PFSK-1 (cell line): ENCODE data around the gene CHCHD10. TPM values are rescaled to one million over a fixed set of nuclear protein-coding genes. Genes with fewer than 3 reads are reported as not detected.

Experiments used
- FOXP2 ChIP-seq: optimal IDR thresholded peaks from 2 replicates; pipeline ENCODE3; 2011; ENCODE audit warnings: borderline replicate concordance, control low read depth, inconsistent platforms; ENCODE audit not compliant: insufficient read depth; ENCODE audit errors: extremely low read length, extremely low read depth
- POLR2AphosphoS5 ChIP-seq: IDR thresholded peaks from 2 replicates; pipeline ENCODE4 v1.6.1; 2012; ENCODE audit warnings: low read depth, mild to moderate bottlenecking, control low read depth, low read length, moderate library complexity
- SIN3A ChIP-seq: IDR thresholded peaks from 2 replicates; pipeline ENCODE4 v1.6.1; 2012; ENCODE audit warnings: mild to moderate bottlenecking, low read length, moderate library complexity, borderline replicate concordance; ENCODE audit not compliant: insufficient read depth
- TAF1 ChIP-seq: IDR thresholded peaks from 2 replicates; pipeline ENCODE4 v1.6.1; 2012; ENCODE audit warnings: low read length, control low read depth, borderline replicate concordance; ENCODE audit not compliant: insufficient read depth
- polyA plus RNA-seq: library from polyadenylated mRNA; unstranded; fragments of >200 nt; gene quantifications from one replicate; pipeline ENCODE4 v1.2.1, GENCODE V29; 2012; ENCODE audit warnings: low read depth, missing spikeins; ENCODE audit not compliant: insufficient read length
- TF ChIP-seq, protein P1 (sequence below), 2 experiments: IDR thresholded peaks; 2 replicates each; pipeline versions ENCODE4 v1.6.1 to v1.8.0; 2011 to 2012; ENCODE audit warnings: low read depth in 2 of 2, low read length in 2 of 2, control low read depth in 1 of 2, inconsistent platforms in 1 of 2, mild to moderate bottlenecking in 1 of 2, moderate library complexity in 1 of 2; ENCODE audit not compliant: insufficient read depth in 1 of 2

Gene CHCHD10
- polyA plus RNA-seq = 589 TPM

DNA sequence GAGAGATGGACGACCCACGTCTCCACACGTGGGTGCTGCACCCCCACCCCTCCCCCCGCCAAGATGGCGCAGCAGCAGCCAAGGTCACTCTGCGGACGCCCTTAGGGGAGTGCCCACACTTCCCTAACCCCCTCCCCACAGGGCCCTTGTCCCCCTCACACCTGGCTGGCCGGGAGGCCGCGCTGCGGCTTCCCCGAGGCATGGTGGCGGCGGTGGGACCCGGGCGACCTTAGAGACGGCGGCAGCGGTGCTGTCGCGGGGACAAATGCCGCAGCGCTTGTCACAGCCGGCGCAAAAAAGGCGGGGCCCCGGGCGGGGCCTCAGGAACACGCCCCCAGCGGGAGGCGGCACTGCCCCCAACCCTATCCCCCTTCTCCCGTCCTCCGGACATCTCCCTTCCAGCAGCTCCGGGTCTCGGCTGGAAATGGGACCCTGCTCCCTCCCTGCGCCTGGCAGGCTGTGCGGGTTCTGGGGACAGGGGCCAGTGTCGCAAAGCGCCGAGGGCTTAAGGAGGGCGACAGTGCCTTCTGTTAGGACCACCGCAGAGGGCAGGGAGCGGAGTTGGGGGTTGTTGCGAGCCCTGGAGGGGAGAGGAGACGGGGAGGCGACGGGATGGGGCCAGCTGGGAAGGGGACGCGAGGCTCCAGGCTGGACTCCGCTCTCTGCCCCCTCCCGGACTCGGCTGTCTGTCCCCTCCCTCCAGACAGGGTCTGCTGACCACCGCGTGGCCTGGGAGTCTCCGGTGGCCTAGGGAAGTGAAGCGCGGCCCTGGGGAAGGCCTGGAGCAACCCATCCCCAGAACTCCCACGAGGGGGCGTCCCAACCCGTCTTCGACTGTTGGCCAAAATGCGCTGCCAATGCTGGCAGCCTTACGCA is at the start of gene CHCHD10:
TSS of gene CHCHD10 (minus strand) at position 300 of the 876 bp plus-strand sequence. CDS start at position 202, 98 bp downstream.
- TF ChIP-seq POLR2AphosphoS5 = peak; percentile 90
- TF ChIP-seq FOXP2 = no peak
- TF ChIP-seq, protein P1, sequence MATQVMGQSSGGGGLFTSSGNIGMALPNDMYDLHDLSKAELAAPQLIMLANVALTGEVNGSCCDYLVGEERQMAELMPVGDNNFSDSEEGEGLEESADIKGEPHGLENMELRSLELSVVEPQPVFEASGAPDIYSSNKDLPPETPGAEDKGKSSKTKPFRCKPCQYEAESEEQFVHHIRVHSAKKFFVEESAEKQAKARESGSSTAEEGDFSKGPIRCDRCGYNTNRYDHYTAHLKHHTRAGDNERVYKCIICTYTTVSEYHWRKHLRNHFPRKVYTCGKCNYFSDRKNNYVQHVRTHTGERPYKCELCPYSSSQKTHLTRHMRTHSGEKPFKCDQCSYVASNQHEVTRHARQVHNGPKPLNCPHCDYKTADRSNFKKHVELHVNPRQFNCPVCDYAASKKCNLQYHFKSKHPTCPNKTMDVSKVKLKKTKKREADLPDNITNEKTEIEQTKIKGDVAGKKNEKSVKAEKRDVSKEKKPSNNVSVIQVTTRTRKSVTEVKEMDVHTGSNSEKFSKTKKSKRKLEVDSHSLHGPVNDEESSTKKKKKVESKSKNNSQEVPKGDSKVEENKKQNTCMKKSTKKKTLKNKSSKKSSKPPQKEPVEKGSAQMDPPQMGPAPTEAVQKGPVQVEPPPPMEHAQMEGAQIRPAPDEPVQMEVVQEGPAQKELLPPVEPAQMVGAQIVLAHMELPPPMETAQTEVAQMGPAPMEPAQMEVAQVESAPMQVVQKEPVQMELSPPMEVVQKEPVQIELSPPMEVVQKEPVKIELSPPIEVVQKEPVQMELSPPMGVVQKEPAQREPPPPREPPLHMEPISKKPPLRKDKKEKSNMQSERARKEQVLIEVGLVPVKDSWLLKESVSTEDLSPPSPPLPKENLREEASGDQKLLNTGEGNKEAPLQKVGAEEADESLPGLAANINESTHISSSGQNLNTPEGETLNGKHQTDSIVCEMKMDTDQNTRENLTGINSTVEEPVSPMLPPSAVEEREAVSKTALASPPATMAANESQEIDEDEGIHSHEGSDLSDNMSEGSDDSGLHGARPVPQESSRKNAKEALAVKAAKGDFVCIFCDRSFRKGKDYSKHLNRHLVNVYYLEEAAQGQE (IDR thresholded peaks at IDR 0.05; ENCODE audit: insufficient read depth in 1 of 2, low read depth in 2 of 2, low read length in 2 of 2) = peak; percentile 12 to 28; a peak in 1 of 4 replicates
- TF ChIP-seq SIN3A = 0 out of 2 replicates have a peak, but pooled peaks have one; percentile 45
- TF ChIP-seq TAF1 = peak; percentile 55; the same call in 1 of the 2 replicates

DNA sequence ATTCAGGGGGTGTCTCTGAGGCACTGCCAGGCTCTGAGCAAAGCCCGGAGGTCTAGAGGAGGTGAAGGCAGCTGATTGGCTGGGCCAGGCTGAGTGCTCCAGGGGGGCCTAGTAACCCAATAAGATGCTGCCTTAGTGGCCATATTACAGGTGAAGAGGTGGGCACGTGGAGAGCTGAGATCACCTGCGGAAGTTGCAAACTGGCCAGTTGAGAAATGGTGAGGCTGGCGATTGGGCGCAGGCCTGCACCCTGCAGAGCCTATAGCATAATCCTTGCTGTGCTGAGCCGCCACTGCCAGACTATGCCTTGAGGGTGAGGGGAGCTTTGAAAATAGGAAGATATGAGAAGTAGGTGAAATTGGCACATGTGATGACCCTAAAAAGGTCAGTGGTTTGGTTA is 49.4 kb upstream of the CHCHD10 start:
- TF ChIP-seq POLR2AphosphoS5 = no peak
- no peak for TF ChIP-seq TAF1
- TF ChIP-seq SIN3A = no peak

DNA sequence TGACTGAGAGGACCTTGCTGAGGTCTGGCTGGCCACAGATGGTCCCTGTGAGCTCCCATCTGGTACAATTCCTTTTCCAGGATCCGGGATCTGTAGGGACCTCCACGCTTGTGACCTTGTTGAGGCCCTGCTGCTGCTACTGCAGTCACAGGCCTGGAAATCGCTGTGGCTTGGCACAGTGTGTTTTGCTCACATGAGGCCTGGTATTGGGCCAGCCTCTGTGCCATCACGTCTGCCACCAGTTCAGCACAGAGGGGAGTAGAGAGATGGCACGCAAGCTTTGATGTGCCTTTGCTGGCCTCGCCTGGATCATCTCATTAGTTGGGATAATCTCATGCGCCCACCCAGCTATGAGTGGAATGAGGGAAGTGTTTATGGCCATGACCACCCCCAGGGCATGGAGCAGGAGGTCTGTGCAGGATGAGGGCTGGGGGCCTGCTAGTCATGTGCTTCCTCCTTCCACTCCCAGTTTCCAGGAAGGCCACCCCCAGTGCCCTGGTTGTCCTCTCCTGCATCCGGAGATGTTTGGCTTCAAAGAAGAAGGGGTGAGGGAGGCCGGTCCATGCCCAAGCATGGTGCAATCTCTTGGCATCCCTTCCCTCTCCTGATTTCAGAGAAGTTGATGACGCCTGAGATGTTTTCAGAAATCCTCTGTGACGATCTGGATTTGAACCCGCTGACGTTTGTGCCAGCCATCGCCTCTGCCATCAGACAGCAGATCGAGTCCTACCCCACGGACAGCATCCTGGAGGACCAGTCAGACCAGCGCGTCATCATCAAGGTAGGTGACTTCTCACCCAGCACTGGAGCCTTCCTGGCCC is 48.6 kb upstream of the CHCHD10 start:
- no peak for TF ChIP-seq POLR2AphosphoS5
- no peak for TF ChIP-seq TAF1
- no peak for TF ChIP-seq FOXP2
- TF ChIP-seq SIN3A = no peak
- TF ChIP-seq, protein P1 (IDR thresholded peaks at IDR 0.05; ENCODE audit: insufficient read depth in 1 of 2, low read depth in 2 of 2, low read length in 2 of 2) = no peak

GRCh38 chr22:23815541-23816155 is 47.9 kb upstream of the CHCHD10 start:
- TF ChIP-seq FOXP2 (no peak), SIN3A (no peak), TAF1 (no peak), POLR2AphosphoS5 (no peak)
- TF ChIP-seq, protein P1 (IDR thresholded peaks at IDR 0.05; ENCODE audit: insufficient read depth in 1 of 2, low read depth in 2 of 2, low read length in 2 of 2) = no peak

DNA sequence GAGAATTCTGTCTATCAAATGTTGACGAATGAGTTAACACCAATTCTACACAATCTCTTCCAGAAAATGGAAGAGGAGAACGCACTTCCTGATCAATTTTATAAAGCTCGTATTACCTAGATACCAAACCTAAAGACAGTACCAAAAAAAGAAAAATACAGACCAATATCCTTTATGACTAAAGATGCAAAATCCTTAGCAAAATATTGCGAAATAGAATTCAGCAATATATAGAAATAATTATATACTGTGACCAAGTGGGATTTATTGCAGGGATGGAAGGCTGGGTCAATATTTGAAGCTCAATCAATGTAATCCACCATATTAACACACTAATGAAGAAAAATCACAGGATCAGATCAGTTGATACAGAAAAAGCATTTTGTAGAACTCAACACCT is 44.6 kb upstream of the CHCHD10 start:
- TF ChIP-seq SIN3A (no peak), POLR2AphosphoS5 (no peak), FOXP2 (no peak), TAF1 (no peak)
- TF ChIP-seq, protein P1 (IDR thresholded peaks at IDR 0.05; ENCODE audit: insufficient read depth in 1 of 2, low read depth in 2 of 2, low read length in 2 of 2) = no peak
